C4-2B (cell line): Measurements from ENCODE around the gene CARMIL1.

ENCODE experiments used
- ZFX ChIP-seq: fragments of 450-650 bp; IDR thresholded peaks from 2 replicates; pipeline ENCODE4 v1.6.1; 2017
- TF ChIP-seq, protein P1 (sequence below): fragments of 450-650 bp; conservative IDR thresholded peaks from 2 replicates; pipeline ENCODE4 v1.5.1; 2017; ENCODE audit warnings: mild to moderate bottlenecking

GRCh38 chr6:25296217-25296905 is 17.2 kb downstream of the CARMIL1 start:
- TF ChIP-seq, protein P1, sequence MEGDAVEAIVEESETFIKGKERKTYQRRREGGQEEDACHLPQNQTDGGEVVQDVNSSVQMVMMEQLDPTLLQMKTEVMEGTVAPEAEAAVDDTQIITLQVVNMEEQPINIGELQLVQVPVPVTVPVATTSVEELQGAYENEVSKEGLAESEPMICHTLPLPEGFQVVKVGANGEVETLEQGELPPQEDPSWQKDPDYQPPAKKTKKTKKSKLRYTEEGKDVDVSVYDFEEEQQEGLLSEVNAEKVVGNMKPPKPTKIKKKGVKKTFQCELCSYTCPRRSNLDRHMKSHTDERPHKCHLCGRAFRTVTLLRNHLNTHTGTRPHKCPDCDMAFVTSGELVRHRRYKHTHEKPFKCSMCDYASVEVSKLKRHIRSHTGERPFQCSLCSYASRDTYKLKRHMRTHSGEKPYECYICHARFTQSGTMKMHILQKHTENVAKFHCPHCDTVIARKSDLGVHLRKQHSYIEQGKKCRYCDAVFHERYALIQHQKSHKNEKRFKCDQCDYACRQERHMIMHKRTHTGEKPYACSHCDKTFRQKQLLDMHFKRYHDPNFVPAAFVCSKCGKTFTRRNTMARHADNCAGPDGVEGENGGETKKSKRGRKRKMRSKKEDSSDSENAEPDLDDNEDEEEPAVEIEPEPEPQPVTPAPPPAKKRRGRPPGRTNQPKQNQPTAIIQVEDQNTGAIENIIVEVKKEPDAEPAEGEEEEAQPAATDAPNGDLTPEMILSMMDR = no peak
- TF ChIP-seq ZFX = no peak
